Endothelial cell of umbilical vein (primary cell): Measurements from ENCODE around the gene CHCHD4.

ENCODE experiments used
- CTCF ChIP-seq, 2 donors: IDR thresholded peaks; 1 replicate in 1 of 2; 2 replicates in 1 of 2; pipeline ENCODE4 v1.5.1; 2011; ENCODE audit warnings: low read length in 2 of 2, mild to moderate bottlenecking in 2 of 2, moderate library complexity in 2 of 2, control low read depth in 1 of 2, inconsistent platforms in 1 of 2, low read depth in 1 of 2; ENCODE audit not compliant: insufficient read depth in 1 of 2; ENCODE audit errors: extremely low read depth in 1 of 2
- EZH2 ChIP-seq: IDR thresholded peaks from 2 replicates; pipeline ENCODE4 v1.6.1; 2012; ENCODE audit warnings: borderline replicate concordance, low read depth, mild to moderate bottlenecking, moderate library complexity, low read length, inconsistent platforms; ENCODE audit not compliant: severe bottlenecking
- GATA2 ChIP-seq: IDR thresholded peaks from 2 replicates; pipeline ENCODE4 v1.7.0; 2011; ENCODE audit warnings: low read depth, mild to moderate bottlenecking, moderate library complexity, mixed read lengths, low read length; ENCODE audit not compliant: insufficient read length, insufficient read depth
- MAX ChIP-seq: IDR thresholded peaks from 2 replicates; pipeline ENCODE4 v1.6.1; 2011; ENCODE audit not compliant: insufficient read depth, insufficient read length
- MYC ChIP-seq: IDR thresholded peaks from one replicate; pipeline ENCODE4 v1.6.1; 2011; ENCODE audit warnings: mild to moderate bottlenecking, low read depth, low read length
- POLR2A ChIP-seq: IDR thresholded peaks from 2 replicates; pipeline ENCODE4 v1.6.1; 2012; ENCODE audit warnings: low read depth, mild to moderate bottlenecking, control low read depth, low read length
- POLR2AphosphoS5 ChIP-seq: IDR thresholded peaks from 2 replicates; pipeline ENCODE4 v1.6.1; 2012; ENCODE audit warnings: low read depth, mild to moderate bottlenecking, control low read depth, low read length, moderate library complexity; ENCODE audit not compliant: insufficient read depth

GRCh38 chr3:14128724-14129123 lies 4.1 kb upstream of the CHCHD4 start:
- no peak for TF ChIP-seq CTCF (IDR thresholded peaks at IDR 0.05; ENCODE audit: extremely low read depth in 1 of 2, insufficient read depth in 1 of 2, low read depth in 1 of 2, low read length in 2 of 2)
- no peak for TF ChIP-seq POLR2A
- TF ChIP-seq POLR2AphosphoS5: no peak
- TF ChIP-seq MAX: no peak
- no peak for TF ChIP-seq EZH2
- TF ChIP-seq GATA2: no peak
- TF ChIP-seq MYC: no peak
